ENCODE results near the gene CD200.

DNA sequence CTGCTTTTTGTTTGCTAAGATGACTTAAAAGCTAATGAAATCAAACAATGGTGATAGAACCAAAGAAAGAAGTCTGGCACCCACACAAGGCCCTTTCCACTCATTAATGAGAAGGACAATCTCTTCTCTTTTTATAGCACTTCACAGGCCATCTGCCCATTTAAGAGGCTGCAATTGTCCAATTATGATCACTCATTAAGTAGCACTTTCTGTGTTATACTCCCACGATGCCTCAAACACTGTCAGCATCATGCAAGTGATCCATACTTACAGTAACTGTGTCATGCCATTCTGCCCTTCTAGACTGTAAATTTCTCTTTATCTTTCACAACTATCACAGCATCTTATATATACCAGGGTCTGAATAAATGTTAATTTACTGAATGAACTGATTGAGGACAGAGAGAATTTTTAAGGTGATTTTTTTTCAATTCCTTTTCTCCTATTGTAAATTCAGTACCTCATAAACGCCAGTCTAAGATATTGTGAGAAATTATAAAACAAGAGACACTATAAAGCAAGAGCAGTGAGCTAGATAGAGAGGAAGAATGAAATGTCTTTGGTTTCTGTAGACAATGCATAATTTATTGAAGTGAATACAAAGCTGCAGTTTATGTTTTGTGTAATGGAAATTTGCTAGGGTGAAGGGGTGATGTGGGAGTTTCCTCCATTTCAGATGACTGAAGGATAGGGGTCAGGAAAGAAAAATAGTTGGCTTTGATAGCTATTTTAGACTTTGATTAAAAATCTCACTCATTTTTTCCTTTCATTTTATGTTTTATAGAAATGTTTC lies 17.3 kb downstream of the CD200 start:
- TF ChIP-seq POLR2A (IDR thresholded peaks at IDR 0.05; ENCODE audit: low read length) (no peak), GATA1 (IDR thresholded peaks at IDR 0.05; ENCODE audit: low read depth, low read length) (no peak)
